ENCODE measurements around the gene EXOC4.

DNA sequence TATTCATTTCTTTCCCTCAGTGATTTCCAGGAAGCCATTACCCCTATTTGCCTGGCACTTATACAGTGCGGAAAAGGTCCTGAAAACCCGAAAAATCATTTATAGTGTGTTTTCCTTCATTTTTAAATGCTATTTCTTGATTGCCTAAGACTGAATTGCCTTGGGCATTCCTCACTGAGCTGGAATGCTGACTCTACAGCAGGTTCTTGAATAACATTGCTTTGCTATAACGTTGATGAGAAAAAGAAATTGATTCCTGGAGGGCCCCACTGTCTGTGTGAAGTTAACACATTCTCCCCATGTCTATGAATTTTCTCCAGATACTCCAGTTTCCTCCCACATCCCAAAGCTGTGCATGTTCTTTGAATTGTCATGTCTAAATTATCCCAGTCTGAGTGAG is 308.5 kb downstream of the EXOC4 start:
- TF ChIP-seq, protein P1, sequence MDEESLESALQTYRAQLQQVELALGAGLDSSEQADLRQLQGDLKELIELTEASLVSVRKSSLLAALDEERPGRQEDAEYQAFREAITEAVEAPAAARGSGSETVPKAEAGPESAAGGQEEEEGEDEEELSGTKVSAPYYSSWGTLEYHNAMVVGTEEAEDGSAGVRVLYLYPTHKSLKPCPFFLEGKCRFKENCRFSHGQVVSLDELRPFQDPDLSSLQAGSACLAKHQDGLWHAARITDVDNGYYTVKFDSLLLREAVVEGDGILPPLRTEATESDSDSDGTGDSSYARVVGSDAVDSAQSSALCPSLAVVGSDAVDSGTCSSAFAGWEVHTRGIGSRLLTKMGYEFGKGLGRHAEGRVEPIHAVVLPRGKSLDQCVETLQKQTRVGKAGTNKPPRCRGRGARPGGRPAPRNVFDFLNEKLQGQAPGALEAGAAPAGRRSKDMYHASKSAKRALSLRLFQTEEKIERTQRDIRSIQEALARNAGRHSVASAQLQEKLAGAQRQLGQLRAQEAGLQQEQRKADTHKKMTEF (CRISPR knock-in tag; IDR thresholded peaks at IDR 0.05): no peak
- TF ChIP-seq, protein P2, sequence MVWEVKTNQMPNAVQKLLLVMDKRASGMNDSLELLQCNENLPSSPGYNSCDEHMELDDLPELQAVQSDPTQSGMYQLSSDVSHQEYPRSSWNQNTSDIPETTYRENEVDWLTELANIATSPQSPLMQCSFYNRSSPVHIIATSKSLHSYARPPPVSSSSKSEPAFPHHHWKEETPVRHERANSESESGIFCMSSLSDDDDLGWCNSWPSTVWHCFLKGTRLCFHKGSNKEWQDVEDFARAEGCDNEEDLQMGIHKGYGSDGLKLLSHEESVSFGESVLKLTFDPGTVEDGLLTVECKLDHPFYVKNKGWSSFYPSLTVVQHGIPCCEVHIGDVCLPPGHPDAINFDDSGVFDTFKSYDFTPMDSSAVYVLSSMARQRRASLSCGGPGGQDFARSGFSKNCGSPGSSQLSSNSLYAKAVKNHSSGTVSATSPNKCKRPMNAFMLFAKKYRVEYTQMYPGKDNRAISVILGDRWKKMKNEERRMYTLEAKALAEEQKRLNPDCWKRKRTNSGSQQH (CRISPR knock-in tag; IDR thresholded peaks at IDR 0.05; ENCODE audit: low read depth): no peak
- TF ChIP-seq HDAC6 (IDR thresholded peaks at IDR 0.05; ENCODE audit: low read depth, low read length) (no peak), CHD4 (IDR thresholded peaks at IDR 0.05; ENCODE audit: borderline replicate concordance, low read length) (no peak), CREB1 (IDR thresholded peaks at IDR 0.05) (no peak), CREB1 (CRISPR knock-in tag; IDR thresholded peaks at IDR 0.05) (no peak)
- TF ChIP-seq, protein P3, sequence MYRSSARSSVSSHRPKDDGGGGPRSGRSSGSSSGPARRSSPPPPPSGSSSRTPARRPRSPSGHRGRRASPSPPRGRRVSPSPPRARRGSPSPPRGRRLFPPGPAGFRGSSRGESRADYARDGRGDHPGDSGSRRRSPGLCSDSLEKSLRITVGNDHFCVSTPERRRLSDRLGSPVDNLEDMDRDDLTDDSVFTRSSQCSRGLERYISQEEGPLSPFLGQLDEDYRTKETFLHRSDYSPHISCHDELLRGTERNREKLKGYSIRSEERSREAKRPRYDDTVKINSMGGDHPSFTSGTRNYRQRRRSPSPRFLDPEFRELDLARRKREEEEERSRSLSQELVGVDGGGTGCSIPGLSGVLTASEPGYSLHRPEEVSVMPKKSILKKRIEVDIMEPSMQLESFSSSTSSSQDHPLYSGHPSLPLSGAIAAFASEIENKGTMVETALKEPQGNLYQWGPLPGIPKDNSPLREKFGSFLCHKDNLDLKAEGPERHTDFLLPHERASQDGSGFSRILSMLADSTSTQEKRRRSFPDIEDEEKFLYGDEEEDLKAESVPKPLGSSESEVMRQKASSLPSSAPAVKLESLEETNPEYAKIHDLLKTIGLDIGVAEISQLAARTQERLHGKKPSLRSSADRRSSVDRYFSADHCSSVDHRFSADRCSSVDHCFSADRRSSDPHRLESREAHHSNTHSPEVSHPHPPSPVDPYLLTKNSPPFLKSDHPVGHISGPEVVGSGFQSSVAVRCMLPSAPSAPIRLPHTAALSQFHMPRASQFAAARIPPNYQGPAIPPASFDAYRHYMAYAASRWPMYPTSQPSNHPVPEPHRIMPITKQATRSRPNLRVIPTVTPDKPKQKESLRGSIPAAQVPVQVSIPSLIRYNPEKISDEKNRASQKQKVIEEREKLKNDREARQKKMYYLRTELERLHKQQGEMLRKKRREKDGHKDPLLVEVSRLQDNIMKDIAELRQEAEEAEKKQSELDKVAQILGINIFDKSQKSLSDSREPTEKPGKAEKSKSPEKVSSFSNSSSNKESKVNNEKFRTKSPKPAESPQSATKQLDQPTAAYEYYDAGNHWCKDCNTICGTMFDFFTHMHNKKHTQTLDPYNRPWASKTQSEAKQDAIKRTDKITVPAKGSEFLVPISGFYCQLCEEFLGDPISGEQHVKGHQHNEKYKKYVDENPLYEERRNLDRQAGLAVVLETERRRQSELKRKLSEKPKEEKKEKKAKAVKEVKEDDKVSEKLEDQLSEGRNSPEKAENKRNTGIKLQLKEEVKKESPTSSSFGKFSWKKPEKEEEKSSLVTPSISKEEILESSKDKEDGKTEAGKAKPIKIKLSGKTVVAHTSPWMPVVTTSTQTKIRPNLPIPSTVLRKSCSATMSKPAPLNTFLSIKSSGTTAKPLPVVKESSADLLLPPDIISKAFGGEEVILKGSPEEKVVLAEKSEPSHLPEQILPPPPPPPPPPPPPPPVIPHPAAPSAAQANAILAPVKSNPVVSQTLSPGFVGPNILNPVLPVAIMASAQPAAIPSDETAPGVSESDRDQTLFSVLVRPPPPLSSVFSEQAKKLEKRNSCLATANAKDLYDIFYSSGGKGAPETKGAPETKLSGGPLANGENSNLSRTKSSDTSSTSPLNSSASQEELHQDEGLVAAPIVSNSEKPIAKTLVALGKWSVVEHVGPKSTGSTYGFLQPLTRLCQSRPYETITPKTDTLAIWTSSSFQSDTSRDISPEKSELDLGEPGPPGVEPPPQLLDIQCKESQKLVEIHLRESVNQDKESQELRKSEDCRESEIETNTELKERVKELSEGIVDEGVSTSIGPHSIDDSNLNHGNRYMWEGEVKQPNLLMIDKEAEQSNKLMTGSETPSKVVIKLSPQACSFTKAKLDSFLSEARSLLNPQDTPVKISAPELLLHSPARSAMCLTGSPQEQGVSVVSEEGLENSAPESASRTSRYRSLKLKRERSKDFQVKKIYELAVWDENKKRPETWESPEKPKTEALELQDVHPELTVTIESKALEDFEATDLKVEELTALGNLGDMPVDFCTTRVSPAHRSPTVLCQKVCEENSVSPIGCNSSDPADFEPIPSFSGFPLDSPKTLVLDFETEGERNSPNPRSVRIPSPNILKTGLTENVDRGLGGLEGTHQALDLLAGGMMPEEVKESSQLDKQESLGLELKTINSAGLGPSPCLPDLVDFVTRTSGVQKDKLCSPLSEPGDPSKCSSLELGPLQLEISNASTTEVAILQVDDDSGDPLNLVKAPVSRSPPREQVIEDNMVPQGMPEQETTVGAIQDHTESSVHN (CRISPR knock-in tag; IDR thresholded peaks at IDR 0.05): no peak
- TF ChIP-seq, protein P4, sequence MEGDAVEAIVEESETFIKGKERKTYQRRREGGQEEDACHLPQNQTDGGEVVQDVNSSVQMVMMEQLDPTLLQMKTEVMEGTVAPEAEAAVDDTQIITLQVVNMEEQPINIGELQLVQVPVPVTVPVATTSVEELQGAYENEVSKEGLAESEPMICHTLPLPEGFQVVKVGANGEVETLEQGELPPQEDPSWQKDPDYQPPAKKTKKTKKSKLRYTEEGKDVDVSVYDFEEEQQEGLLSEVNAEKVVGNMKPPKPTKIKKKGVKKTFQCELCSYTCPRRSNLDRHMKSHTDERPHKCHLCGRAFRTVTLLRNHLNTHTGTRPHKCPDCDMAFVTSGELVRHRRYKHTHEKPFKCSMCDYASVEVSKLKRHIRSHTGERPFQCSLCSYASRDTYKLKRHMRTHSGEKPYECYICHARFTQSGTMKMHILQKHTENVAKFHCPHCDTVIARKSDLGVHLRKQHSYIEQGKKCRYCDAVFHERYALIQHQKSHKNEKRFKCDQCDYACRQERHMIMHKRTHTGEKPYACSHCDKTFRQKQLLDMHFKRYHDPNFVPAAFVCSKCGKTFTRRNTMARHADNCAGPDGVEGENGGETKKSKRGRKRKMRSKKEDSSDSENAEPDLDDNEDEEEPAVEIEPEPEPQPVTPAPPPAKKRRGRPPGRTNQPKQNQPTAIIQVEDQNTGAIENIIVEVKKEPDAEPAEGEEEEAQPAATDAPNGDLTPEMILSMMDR (CRISPR knock-in tag; IDR thresholded peaks at IDR 0.05): no peak

All from HepG2 (cell line).